ENCODE data around the gene PDE4D.

GRCh38 chr5:59485629-59486439 lies 407.7 kb downstream of the PDE4D start:
- TF ChIP-seq CTCF (IDR thresholded peaks at IDR 0.05): no peak
- TF ChIP-seq EZH2 (IDR thresholded peaks at IDR 0.05; ENCODE audit: borderline replicate concordance, insufficient read depth, low read depth, low read length, poor library complexity, severe bottlenecking): no peak
